GM23338 (cell line): ENCODE results near the gene PPP4R1. TPM values are rescaled to one million over a fixed set of nuclear protein-coding genes. Genes with fewer than 3 reads are reported as not detected.

ENCODE experiments used
- ATAC-seq: fragments of 200-7000 bp; cut with Tn5 transposase; 3 replicates; pipeline ENCODE4 v1.9.1; 2020
- DNase-seq: peaks from one replicate; pipeline ENCODE4 v3.0.0-alpha.2; 2015; ENCODE audit warnings: low spot score
- H2AFZ ChIP-seq: fragments of 200-600 bp; sonication (generic); 2 replicates; pipeline ENCODE4 v1.8.0; 2016; ENCODE audit warnings: antibody characterized with exemption, mild to moderate bottlenecking, moderate library complexity
- H3F3A ChIP-seq: fragments of 200-600 bp; sonication (generic); replicated peaks from 2 replicates; pipeline ENCODE4 v1.8.0; 2017; ENCODE audit warnings: antibody characterized with exemption, mixed run types, low read depth
- H3K27ac ChIP-seq: fragments of 200-600 bp; sonication (generic); 2 replicates; pipeline ENCODE4 v1.6.1; 2016; ENCODE audit warnings: low read depth
- H3K27me3 ChIP-seq: fragments of 200-600 bp; sonication (generic); 2 replicates; pipeline ENCODE4 v1.8.0; 2016; ENCODE audit warnings: mild to moderate bottlenecking, mixed run types, moderate library complexity; ENCODE audit not compliant: insufficient read depth
- H3K36me3 ChIP-seq: fragments of 200-600 bp; sonication (generic); 2 replicates; pipeline ENCODE4 v1.8.0; 2016; ENCODE audit warnings: mild to moderate bottlenecking; ENCODE audit not compliant: insufficient read depth
- H3K4me1 ChIP-seq: fragments of 200-600 bp; sonication (generic); 2 replicates; pipeline ENCODE4 v1.8.0; 2016; ENCODE audit warnings: mild to moderate bottlenecking, moderate library complexity; ENCODE audit not compliant: insufficient read depth
- H3K4me2 ChIP-seq: fragments of 200-600 bp; sonication (generic); 2 replicates; pipeline ENCODE4 v1.7.1; 2017; ENCODE audit warnings: mixed run types
- H3K4me3 ChIP-seq: fragments of 200-600 bp; sonication (generic); 2 replicates; pipeline ENCODE4 v1.6.1; 2016; ENCODE audit warnings: mixed run types
- H3K79me2 ChIP-seq: fragments of 200-600 bp; sonication (generic); replicated peaks from 2 replicates; pipeline ENCODE4 v1.8.0; 2017; ENCODE audit warnings: mild to moderate bottlenecking; ENCODE audit not compliant: insufficient read depth
- H3K9me2 ChIP-seq: fragments of 200-600 bp; sonication (generic); 2 replicates; pipeline ENCODE4 v1.8.0; 2017; ENCODE audit not compliant: insufficient read depth
- H4K20me1 ChIP-seq: fragments of 200-600 bp; sonication (generic); replicated peaks from 2 replicates; pipeline ENCODE4 v1.8.0; 2017; ENCODE audit warnings: mild to moderate bottlenecking; ENCODE audit not compliant: insufficient read depth
- H3K27ac Mint-ChIP-seq: 2 replicates; pipeline ENCODE4 v1.8.0; 2020; ENCODE audit warnings: inconsistent platforms, mild to moderate bottlenecking, moderate library complexity, mixed read lengths
- H3K27me3 Mint-ChIP-seq: 3 replicates; pipeline ENCODE4 v1.8.0; 2022; ENCODE audit warnings: low read depth, mild to moderate bottlenecking, moderate library complexity, mixed read lengths, inconsistent platforms; ENCODE audit not compliant: insufficient read depth, poor library complexity
- H3K36me3 Mint-ChIP-seq: 3 replicates; pipeline ENCODE4 v1.8.0; 2021; ENCODE audit warnings: low read depth, mild to moderate bottlenecking, inconsistent platforms, moderate library complexity, mixed read lengths
- H3K4me1 Mint-ChIP-seq: 3 replicates; pipeline ENCODE4 v1.8.0; 2020; ENCODE audit warnings: mild to moderate bottlenecking, inconsistent platforms, mixed read lengths
- H3K4me3 Mint-ChIP-seq: 3 replicates; pipeline ENCODE4 v1.8.0; 2021; ENCODE audit warnings: moderate library complexity, mild to moderate bottlenecking, inconsistent platforms, mixed read lengths
- H3K9me3 Mint-ChIP-seq: 3 replicates; pipeline ENCODE4 v1.8.0; 2020; ENCODE audit warnings: moderate library complexity, mild to moderate bottlenecking, inconsistent platforms, mixed read lengths
- CTCF ChIP-seq, 2 experiments: fragments of 200-600 bp in 1 of 2; sonication (generic) in 1 of 2; conservative IDR thresholded peaks; 2 replicates each; pipeline versions ENCODE4 v1.5.1 to v1.6.1; 2016 to 2017; ENCODE audit warnings: antibody characterized with exemption in 2 of 2, low read depth in 2 of 2, mild to moderate bottlenecking in 2 of 2, moderate library complexity in 1 of 2
- NANOG ChIP-seq: IDR thresholded peaks from 2 replicates; pipeline ENCODE4 v1.6.1; 2016; ENCODE audit warnings: antibody characterized with exemption, borderline replicate concordance
- REST ChIP-seq: IDR thresholded peaks from one replicate; pipeline ENCODE4 v1.6.1; 2018; ENCODE audit warnings: antibody characterized with exemption; ENCODE audit not compliant: unreplicated experiment
- polyA plus RNA-seq: library from polyadenylated mRNA; unstranded; fragments of >200 nt; fragmentation: Nextera tagmentation; extraction: Ambion mirVana; gene quantifications from 2 replicates; pipeline ENCODE4 v1.2.1, GENCODE V29; 2016
- total RNA-seq: library from RNA; depleted of rRNA; stranded (reverse); fragments of >200 nt; shearing (Covaris generic); gene quantifications from 2 replicates; pipeline ENCODE4 v1.2.3, GENCODE V29; 2014

PPP4R1 gene
- total and polyA plus RNA-seq, 2 experiments from 2014 or later = 18.1 to 79.4 TPM

- TF ChIP-seq REST = no peak
Observed at GRCh38 chr18:9614401-9615279, at the start of gene PPP4R1 (continued).

GRCh38 chr18:9663377-9663776, 49.0 kb upstream of the PPP4R1 start:
- no peak overlapping the region for H3K4me3 Mint-ChIP-seq
- ATAC-seq = no peak
- peak overlapping the region; percentile 38; the same call in 1 of the 2 replicates for H2AFZ ChIP-seq

GRCh38 chr18:9661564-9661963, 47.2 kb upstream of the PPP4R1 start:
- H2AFZ ChIP-seq = no peak overlapping the region
- ATAC-seq (peak; percentile 81), DNase-seq (peak; percentile 45)
- H3K27ac ChIP-seq = no peak overlapping the region
- no peaks in the 10 kb centered on the region for H3K27me3 ChIP-seq
- no peaks in the 10 kb centered on the region for H3K4me1 ChIP-seq
- Mint-ChIP-seq H3K9me3 (no peaks in the 10 kb centered on the region), H3K27me3 (peaks cover 4% of the 10 kb centered on the region), H3K27ac (no peak overlapping the region), H3K4me1 (no peaks in the 10 kb centered on the region), H3K36me3 (no peaks in the 10 kb centered on the region), H3K4me3 (no peak overlapping the region)
- no peak overlapping the region for H3K4me3 ChIP-seq
- no peaks in the 10 kb centered on the region for H3K79me2 ChIP-seq
- H3K36me3 ChIP-seq = no peaks in the 10 kb centered on the region
- TF ChIP-seq NANOG (no peak), CTCF (conservative IDR thresholded peaks at IDR 0.05; ENCODE audit: low read depth in 2 of 2) (peak; percentile 35 to 66)
- no peak overlapping the region for H3K4me2 ChIP-seq
- H4K20me1 ChIP-seq = no peaks in the 10 kb centered on the region
- H3F3A ChIP-seq = no peaks in the 10 kb centered on the region
- no peaks in the 10 kb centered on the region for H3K9me2 ChIP-seq

More at GRCh38 chr18:9663377-9663776, 49.0 kb upstream of the PPP4R1 start:
- Histone ChIP-seq H3K79me2 (no peaks in the 10 kb centered on the region), H3K36me3 (no peaks in the 10 kb centered on the region), H3K4me2 (no peak overlapping the region), H4K20me1 (no peaks in the 10 kb centered on the region), H3K27ac (no peak overlapping the region), H3F3A (no peaks in the 10 kb centered on the region), H3K27me3 (no peaks in the 10 kb centered on the region), H3K9me2 (no peaks in the 10 kb centered on the region), H3K4me3 (no peak overlapping the region), H3K4me1 (no peaks in the 10 kb centered on the region)
- Mint-ChIP-seq H3K36me3 (no peaks in the 10 kb centered on the region), H3K27me3 (peaks cover 4% of the 10 kb centered on the region), H3K27ac (no peak overlapping the region), H3K4me1 (no peaks in the 10 kb centered on the region), H3K9me3 (no peaks in the 10 kb centered on the region)
- no peak for TF ChIP-seq CTCF (conservative IDR thresholded peaks at IDR 0.05; ENCODE audit: low read depth in 2 of 2)
- no peak for DNase-seq
